Nephron progenitor cell (in vitro differentiated cells): ENCODE data around the gene CETP.

Experiments used
- DNase-seq: peaks from one replicate; pipeline ENCODE4 v3.0.0; 2021
- H3K27ac Mint-ChIP-seq: 2 replicates; pipeline ENCODE4 v1.8.0; 2021; ENCODE audit warnings: mild to moderate bottlenecking, moderate library complexity, mixed read lengths
- H3K27me3 Mint-ChIP-seq: 2 replicates; pipeline ENCODE4 v1.8.0; 2021; ENCODE audit warnings: mild to moderate bottlenecking, low read depth, mixed read lengths; ENCODE audit not compliant: poor library complexity
- H3K36me3 Mint-ChIP-seq: 2 replicates; pipeline ENCODE4 v1.8.0; 2021; ENCODE audit warnings: low read depth, mixed read lengths
- H3K4me1 Mint-ChIP-seq: 2 replicates; pipeline ENCODE4 v1.8.0; 2021; ENCODE audit warnings: mixed read lengths
- H3K4me3 Mint-ChIP-seq: 2 replicates; pipeline ENCODE4 v1.8.0; 2021; ENCODE audit warnings: mild to moderate bottlenecking, moderate library complexity, mixed read lengths
- H3K9me3 Mint-ChIP-seq: 2 replicates; pipeline ENCODE4 v1.8.0; 2021; ENCODE audit warnings: mild to moderate bottlenecking, moderate library complexity, mixed read lengths
- CTCF ChIP-seq: fragments of 200-600 bp; sonication (generic); IDR thresholded peaks from 2 replicates; pipeline ENCODE4 v1.5.0; 2021; ENCODE audit warnings: antibody characterized with exemption

The CETP gene

DNA sequence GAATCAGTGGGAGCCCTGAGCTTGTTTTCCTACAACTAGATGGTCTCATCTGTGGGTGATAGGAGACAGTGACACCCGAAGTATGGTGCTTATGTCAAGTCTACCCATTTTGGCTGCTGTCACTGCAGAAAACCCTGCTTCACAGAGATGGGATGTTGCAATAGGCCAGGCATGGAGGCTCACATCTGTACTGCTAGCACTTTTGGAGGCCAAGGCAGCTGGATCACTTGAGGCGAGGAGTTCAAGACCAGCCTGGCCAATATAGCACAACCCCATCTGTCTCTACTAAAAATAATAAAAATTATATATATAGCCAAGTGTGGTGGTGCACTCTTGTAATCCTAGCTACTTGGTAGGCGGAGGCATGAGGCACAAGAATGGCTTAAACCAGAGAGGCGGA is 32.1 kb upstream of the CETP start:
- Mint-ChIP-seq H3K4me1 (peaks cover 35% of the 10 kb centered on the region), H3K9me3 (peaks cover 3% of the 10 kb centered on the region), H3K27me3 (peaks cover 32% of the 10 kb centered on the region), H3K36me3 (no peaks in the 10 kb centered on the region), H3K27ac (no peak overlapping the region), H3K4me3 (no peak overlapping the region)
- no peak for DNase-seq
- TF ChIP-seq CTCF, result no peak

DNA sequence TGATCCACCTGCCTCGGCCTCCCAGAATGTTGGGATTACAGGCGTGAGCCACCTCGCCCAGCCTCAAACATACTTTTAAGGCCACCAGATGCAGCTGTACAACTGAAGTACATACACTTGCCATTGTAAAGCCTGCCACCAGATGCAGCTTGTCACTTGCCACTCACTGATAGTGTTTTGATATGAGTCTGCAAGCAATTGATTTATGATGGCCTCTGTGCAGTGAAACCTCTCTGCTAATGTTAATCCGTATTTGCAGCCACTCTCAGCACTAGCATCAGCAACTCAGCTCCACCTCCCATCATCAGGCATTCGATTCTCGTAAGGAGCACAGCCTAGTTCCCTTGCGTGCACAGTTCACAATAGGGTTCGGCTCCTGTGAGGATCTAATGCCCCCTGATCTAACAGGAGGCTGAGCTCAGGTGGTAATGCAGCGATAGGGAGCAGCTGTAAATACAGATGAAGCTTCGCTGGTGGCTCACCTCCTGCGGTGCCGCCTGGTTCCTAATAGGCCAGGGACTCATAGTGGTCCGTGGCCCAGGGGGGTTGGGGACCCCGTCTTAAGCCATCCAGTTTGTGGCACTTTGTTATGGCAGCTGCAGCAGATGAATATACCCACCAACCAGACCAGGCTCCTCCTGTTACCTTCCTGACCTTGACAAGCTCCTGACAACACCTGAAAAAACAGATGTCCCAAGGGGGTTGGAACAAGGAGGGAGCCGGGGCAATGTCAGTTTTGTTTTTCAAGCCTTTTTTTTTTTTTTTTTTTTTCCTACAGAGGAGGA is 31.1 kb upstream of the CETP start:
- Mint-ChIP-seq H3K36me3 (peaks cover 9% of the 10 kb centered on the region), H3K9me3 (peaks cover 3% of the 10 kb centered on the region), H3K4me1 (peaks cover 45% of the 10 kb centered on the region), H3K27me3 (peaks cover 29% of the 10 kb centered on the region), H3K27ac (peak overlapping the region; percentile 99), H3K4me3 (peak overlapping the region; percentile 78)
- no peak for DNase-seq
- no peak for TF ChIP-seq CTCF

DNA sequence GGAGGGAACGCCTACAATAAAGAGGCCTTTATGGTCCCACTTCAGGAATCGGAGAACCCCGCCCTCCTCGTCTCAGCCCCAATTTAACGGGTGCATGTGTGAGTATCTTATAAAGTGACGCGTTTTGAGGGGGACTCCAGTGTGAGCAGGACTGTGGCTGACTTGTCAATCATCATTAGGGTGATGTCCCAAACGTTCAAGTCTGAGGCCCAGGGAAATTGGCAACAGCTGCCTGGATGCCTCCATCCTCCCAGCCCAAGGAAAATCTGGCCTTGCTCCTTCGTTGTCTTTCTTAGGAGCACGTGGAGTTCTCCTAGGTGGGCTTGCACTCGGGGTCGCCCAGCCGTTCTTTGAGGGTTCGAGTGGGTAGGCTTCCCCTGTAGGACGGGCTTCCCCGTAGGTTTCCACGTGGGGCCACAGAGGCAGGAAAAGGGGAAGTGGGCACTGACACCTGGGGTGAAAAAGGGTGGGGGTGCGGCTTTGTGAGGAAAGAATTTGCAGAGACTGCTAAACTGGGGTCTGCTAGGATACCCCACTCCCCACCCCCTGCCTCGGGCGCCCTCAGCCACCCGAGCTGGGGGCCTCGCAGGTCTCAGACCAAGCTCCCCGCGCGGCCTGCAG is 30.4 kb upstream of the CETP start:
- Mint-ChIP-seq H3K4me1 (peaks cover 45% of the 10 kb centered on the region), H3K27ac (peak overlapping the region; percentile 99), H3K27me3 (peaks cover 26% of the 10 kb centered on the region), H3K4me3 (peak overlapping the region; percentile 96), H3K36me3 (peaks cover 14% of the 10 kb centered on the region), H3K9me3 (peaks cover 3% of the 10 kb centered on the region)
- DNase-seq, result peak; percentile 19
- TF ChIP-seq CTCF, result no peak

- Mint-ChIP-seq H3K27me3 (peaks cover 22% of the 10 kb centered on the region), H3K9me3 (peaks cover 3% of the 10 kb centered on the region), H3K36me3 (peaks cover 21% of the 10 kb centered on the region), H3K4me3 (peak within 1 kb of the TSS; percentile 96), H3K27ac (peak within 1 kb of the TSS; percentile 99), H3K4me1 (peaks cover 45% of the 10 kb centered on the region)
- peak; percentile 96 for DNase-seq
- TF ChIP-seq CTCF, result no peak
Measured at GRCh38 chr16:56931892-56932720, 29.6 kb upstream of the CETP start, which contains the start of gene HERPUD1. TSS of gene HERPUD1 (plus strand) at chr16:56932142. CDS start at chr16:56932245, 103 bp downstream.

DNA sequence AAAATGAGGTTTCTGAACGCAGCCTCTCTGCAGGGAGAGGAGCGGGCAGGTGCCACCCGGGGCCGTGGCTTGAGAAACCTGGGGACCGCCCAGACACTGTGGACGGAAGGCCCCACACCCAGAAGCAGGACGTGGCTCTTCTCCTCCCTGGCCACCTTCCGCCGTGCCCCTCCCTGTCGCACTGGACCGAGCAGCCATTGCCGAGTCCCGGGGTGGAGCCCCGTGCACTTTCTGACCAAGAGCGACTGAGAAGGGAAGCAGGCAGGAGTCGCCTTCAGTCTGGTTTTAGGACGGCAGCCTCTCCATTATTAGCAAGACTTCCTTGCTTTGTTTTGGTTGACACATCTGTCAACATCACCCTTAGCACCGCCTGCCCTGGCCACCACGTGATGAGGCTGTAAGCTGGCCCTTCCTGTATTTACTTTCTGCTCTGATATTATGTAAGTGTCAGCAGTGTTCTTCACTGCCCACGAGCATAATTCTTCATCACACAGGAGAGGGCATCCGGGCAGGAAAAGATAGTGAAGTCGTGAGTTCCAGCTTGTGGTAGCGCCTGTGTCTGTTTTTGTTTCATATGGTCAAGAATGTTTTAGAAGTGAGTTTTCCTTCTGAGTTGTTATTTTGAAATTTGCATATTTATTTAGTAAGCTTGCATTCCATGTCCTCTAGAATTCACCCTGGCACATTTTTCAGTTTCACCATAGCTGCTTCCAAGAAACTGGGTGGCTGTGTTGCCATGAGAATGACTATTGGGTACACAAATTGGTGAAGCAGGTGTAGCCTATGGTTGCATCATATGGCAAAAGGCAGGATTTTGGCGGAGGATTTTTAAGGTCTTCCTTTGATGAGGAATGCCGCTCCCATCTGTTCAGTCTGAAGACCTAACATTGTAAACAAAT is 28.8 kb upstream of the CETP start:
- no peak for TF ChIP-seq CTCF
- peaks cover 3% of the 10 kb centered on the region for H3K9me3 Mint-ChIP-seq
- H3K27me3 Mint-ChIP-seq, result peaks cover 13% of the 10 kb centered on the region
- peaks cover 30% of the 10 kb centered on the region for H3K36me3 Mint-ChIP-seq
- H3K27ac Mint-ChIP-seq, result peak overlapping the region; percentile 99
- DNase-seq, result peak; percentile 54
- peaks cover 45% of the 10 kb centered on the region for H3K4me1 Mint-ChIP-seq
- H3K4me3 Mint-ChIP-seq, result peak overlapping the region; percentile 96
